Common myeloid progenitor, CD34-positive (primary cell): Measurements from ENCODE around the gene SOWAHD. TPM values are rescaled to one million over a fixed set of nuclear protein-coding genes. Genes with fewer than 3 reads are reported as not detected.

Experiments
- CTCF ChIA-PET: fragments of 350-600 bp; sonication (Branson Sonifier 250); formaldehyde crosslinking; loops from one replicate; lab custom pipeline; 2021; ENCODE audit warnings: antibody characterized with exemption; lab: Charles Lee
- POLR2A ChIA-PET: fragments of 350-600 bp; sonication (Branson Sonifier 250); formaldehyde crosslinking; loops from one replicate; lab custom pipeline; 2021; ENCODE audit warnings: antibody characterized with exemption; lab: Charles Lee
- DNase-seq, 3 donors: peaks; one replicate each; pipeline versions ENCODE4 v3.0.0 to v3.0.0-alpha.2; 2013
- H3K27ac ChIP-seq, 2 experiments: 1 replicate in 1 of 2; 2 replicates in 1 of 2; pipeline ENCODE4 v1.7.0; 2013; ENCODE audit warnings: inconsistent platforms in 2 of 2, low read length in 2 of 2, mild to moderate bottlenecking in 2 of 2, low read depth in 1 of 2, moderate library complexity in 1 of 2; ENCODE audit not compliant: severe bottlenecking in 2 of 2, insufficient read depth in 1 of 2, poor library complexity in 1 of 2
- H3K27me3 ChIP-seq, 5 experiments: replicated peaks in 2 of 5; 1 replicate in 3 of 5; 2 replicates in 2 of 5; pipeline versions ENCODE4 v1.6.1 to v1.7.0; 2013; ENCODE audit warnings: low read length in 4 of 5, mild to moderate bottlenecking in 2 of 5, moderate library complexity in 2 of 5, inconsistent platforms in 1 of 5; ENCODE audit not compliant: insufficient read depth in 5 of 5, control insufficient read depth in 4 of 5
- H3K36me3 ChIP-seq, 4 experiments: 1 replicate in 2 of 4; 2 replicates in 2 of 4; pipeline versions ENCODE4 v1.6.1 to v1.7.0; 2013; ENCODE audit warnings: low read length in 3 of 4, control low read depth in 1 of 4, mild to moderate bottlenecking in 1 of 4; ENCODE audit not compliant: control insufficient read depth in 4 of 4, insufficient read depth in 4 of 4
- H3K4me1 ChIP-seq, 4 experiments: 1 replicate in 3 of 4; 2 replicates in 1 of 4; pipeline versions ENCODE4 v1.6.1 to v1.7.1; 2013; ENCODE audit warnings: low read length in 3 of 4, mild to moderate bottlenecking in 3 of 4, control low read depth in 1 of 4, inconsistent platforms in 1 of 4, moderate library complexity in 1 of 4; ENCODE audit not compliant: control insufficient read depth in 4 of 4, insufficient read depth in 4 of 4; ENCODE audit errors: control extremely low read depth in 1 of 4
- H3K4me3 ChIP-seq, 7 experiments: 1 replicate in 4 of 7; 2 replicates in 3 of 7; pipeline versions ENCODE4 v1.5.1 to v1.7.0; 2013; ENCODE audit warnings: mild to moderate bottlenecking in 7 of 7, low read length in 6 of 7, moderate library complexity in 6 of 7, inconsistent platforms in 2 of 7, low read depth in 2 of 7, control low read depth in 1 of 7; ENCODE audit not compliant: insufficient read depth in 4 of 7, control insufficient read depth in 1 of 7; ENCODE audit errors: extremely low read depth in 1 of 7
- H3K9me3 ChIP-seq, 5 experiments: 1 replicate in 4 of 5; 2 replicates in 1 of 5; pipeline versions ENCODE4 v1.6.1 to v1.7.1; 2013; ENCODE audit warnings: low read length in 4 of 5, mild to moderate bottlenecking in 2 of 5, inconsistent platforms in 1 of 5, low read depth in 1 of 5, moderate library complexity in 1 of 5; ENCODE audit not compliant: control insufficient read depth in 4 of 5, insufficient read depth in 2 of 5; ENCODE audit errors: control extremely low read depth in 1 of 5
- WGBS: methylation state at CpG from one replicate; pipeline ENCODE4 v1.1.5; 2013; ENCODE audit not compliant: insufficient coverage; 5-methylcytosine and 5-hydroxymethylcytosine counted together
- polyA plus RNA-seq: library from polyadenylated mRNA; unstranded; fragments of 120-200 nt; gene quantifications from one replicate; pipeline ENCODE4 v1.2.1, GENCODE V29; 2013

SOWAHD gene
- polyA plus RNA-seq: 0.57 TPM

DNA sequence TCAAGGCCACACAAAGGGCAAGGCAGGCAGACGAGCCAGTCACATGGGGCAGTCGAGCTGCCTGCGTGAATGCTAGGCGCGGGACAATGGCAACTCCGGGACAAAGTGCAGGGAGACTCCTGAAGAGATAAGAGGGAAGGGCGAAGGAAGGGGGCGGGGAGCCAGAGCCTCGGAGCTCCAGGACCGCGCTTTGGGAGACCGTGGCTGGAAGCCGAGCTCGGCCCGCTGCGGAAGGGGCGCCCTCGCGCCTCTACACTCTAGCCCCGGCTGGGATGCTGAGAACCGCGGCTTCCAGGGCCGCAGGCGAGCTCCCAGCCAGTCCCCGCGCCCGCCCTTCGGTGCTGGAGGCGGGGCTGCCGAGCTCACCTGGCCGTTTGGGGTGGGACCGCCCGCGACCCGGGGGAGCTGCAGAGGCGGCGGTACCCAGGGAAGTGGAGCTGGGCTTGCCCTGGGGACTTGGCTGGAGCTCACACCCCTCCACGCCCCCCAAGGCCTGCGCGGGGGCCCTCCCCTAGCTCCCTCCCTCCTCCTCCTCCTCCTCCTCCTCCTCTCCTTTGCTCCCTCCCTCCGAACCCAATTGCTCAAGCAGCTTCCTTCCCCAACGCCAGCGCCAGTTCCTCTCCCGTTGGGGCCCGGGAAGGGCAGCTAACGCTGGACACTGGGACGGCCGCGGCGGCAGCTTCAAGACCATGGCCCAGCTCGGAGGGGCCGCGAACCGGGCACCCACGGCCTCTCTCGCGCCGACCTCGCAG is at the start of gene SOWAHD:
Gene SOWAHD, plus strand, starts transcription at position 610 of the 752 bp plus-strand sequence. Its CDS starts 80 bp downstream, at position 690.
- H3K27me3 ChIP-seq: peaks cover 0 to 33% (median 0%) of the 10 kb centered on the region in 5 experiments
- ChIA-PET CTCF (interaction anchor here (0.8 to 1.7 kb wide), 7 partner anchors 9 to 148 kb away, joined by 3 to 5 read pairs (median 3); no protein-coding TSS in a partner anchor), POLR2A (interaction anchor here (0.7 kb wide), 1 partner anchor 72 kb away, joined by 3 read pairs; no protein-coding TSS in a partner anchor)
- no peaks in the 10 kb centered on the region for H3K36me3 ChIP-seq
- 35% methylated on average over 40 of the region's 59 CpGs for WGBS
- no peak within 1 kb of the TSS for H3K27ac ChIP-seq
- peaks cover 0 to 48% (median 38%) of the 10 kb centered on the region in 4 experiments for H3K4me1 ChIP-seq
- no peaks in the 10 kb centered on the region for H3K9me3 ChIP-seq
- DNase-seq: no peak
- peak within 1 kb of the TSS; percentile 39 to 77 (median 61) for H3K4me3 ChIP-seq

GRCh38 chrX:119708936-119709335 is 49.5 kb upstream of the SOWAHD start:
- POLR2A ChIA-PET: no interaction called here
- no peaks in the 10 kb centered on the region for H3K9me3 ChIP-seq
- WGBS: 86% methylated on average over 1 of the region's 2 CpGs
- no peak overlapping the region for H3K4me3 ChIP-seq
- H3K36me3 ChIP-seq: no peaks in the 10 kb centered on the region
- no peaks in the 10 kb centered on the region for H3K27me3 ChIP-seq
- DNase-seq: no peak
- no peaks in the 10 kb centered on the region for H3K4me1 ChIP-seq
- no peak overlapping the region for H3K27ac ChIP-seq
- CTCF ChIA-PET: interaction anchor here (1.0 to 1.7 kb wide), 2 partner anchors 9 to 49 kb away, joined by 3 to 4 read pairs; partner anchors contain the start of gene SOWAHD

DNA sequence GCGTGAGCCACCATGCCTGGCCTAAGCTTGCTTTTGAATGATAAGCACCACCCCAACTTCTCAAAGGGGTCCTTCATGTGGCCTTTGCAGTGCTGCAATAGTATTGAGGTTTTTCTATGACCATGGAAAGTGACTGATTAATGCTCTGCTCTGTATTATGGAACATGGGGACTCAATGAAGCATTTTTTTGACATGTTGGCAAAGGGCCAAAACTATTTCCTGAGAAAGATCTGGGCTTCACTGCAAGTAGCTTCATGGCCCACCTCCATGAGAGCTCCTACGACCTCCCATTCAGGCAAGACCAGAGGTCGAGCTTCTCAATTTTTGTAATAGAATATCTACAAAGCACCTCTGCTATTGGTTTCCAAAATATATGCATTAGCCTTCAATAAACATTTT is 48.8 kb upstream of the SOWAHD start:
- Histone ChIP-seq H3K4me1 (no peaks in the 10 kb centered on the region), H3K9me3 (no peaks in the 10 kb centered on the region), H3K4me3 (no peak overlapping the region), H3K36me3 (no peaks in the 10 kb centered on the region), H3K27ac (no peak overlapping the region), H3K27me3 (no peaks in the 10 kb centered on the region)
- ChIA-PET CTCF (interaction anchor here (0.8 to 1.7 kb wide), 4 partner anchors 9 to 48 kb away, joined by 3 to 5 read pairs (median 4); partner anchors contain the start of gene SOWAHD), POLR2A (no interaction called here)
- DNase-seq: no peak
- WGBS: 94% methylated on average over 3 of the region's 3 CpGs

- Histone ChIP-seq H3K9me3 (no peaks in the 10 kb centered on the region), H3K27me3 (no peaks in the 10 kb centered on the region), H3K27ac (no peak overlapping the region), H3K36me3 (no peaks in the 10 kb centered on the region), H3K4me1 (no peaks in the 10 kb centered on the region), H3K4me3 (no peak overlapping the region)
- ChIA-PET POLR2A (no interaction called here), CTCF (no interaction called here)
- no peak for DNase-seq
- WGBS: 89% methylated on average over 3 of the region's 6 CpGs
Observed at GRCh38 chrX:119721487-119721886, 36.9 kb upstream of the SOWAHD start.

DNA sequence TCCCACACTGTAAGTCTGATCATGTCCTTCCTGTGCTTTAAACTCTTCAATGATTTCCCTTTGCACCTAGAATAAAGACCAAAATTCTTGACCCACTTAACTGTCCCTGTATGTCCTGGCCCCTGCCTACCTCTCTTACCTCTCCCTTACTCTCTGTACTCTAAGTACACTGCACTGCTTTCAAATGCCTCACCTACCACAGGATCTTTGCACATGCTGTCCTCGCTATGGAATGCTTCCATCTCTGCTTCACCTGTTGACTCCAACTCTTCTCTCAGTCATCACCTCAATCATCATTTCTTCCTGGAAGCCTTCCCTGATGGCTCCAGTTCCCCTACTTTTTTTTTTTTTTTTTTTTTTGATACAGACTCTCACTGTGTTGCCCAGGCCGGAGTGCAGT is 36.5 kb upstream of the SOWAHD start:
- ChIA-PET CTCF (no interaction called here), POLR2A (no interaction called here)
- H3K27ac ChIP-seq: no peak overlapping the region
- no peak for DNase-seq
- H3K36me3 ChIP-seq: no peaks in the 10 kb centered on the region
- H3K4me3 ChIP-seq: no peak overlapping the region
- peaks cover 0 to 1% (median 0%) of the 10 kb centered on the region in 4 experiments for H3K4me1 ChIP-seq
- no peaks in the 10 kb centered on the region for H3K27me3 ChIP-seq
- no peaks in the 10 kb centered on the region for H3K9me3 ChIP-seq
- WGBS: 93% methylated on average over 1 of the region's 2 CpGs

GRCh38 chrX:119726900-119727555 is 31.4 kb upstream of the SOWAHD start:
- no peak overlapping the region for H3K27ac ChIP-seq
- 72% methylated on average over 6 of the region's 7 CpGs for WGBS
- peak in 2 of 3 donors; percentile 10 to 33 for DNase-seq
- H3K4me1 ChIP-seq: peaks cover 0 to 4% (median 0%) of the 10 kb centered on the region in 4 experiments
- no peaks in the 10 kb centered on the region for H3K9me3 ChIP-seq
- H3K4me3 ChIP-seq: no peak overlapping the region
- no peaks in the 10 kb centered on the region for H3K27me3 ChIP-seq
- CTCF ChIA-PET: interaction anchor here (0.9 to 1.5 kb wide), 4 partner anchors 24 to 103 kb away, joined by 3 to 4 read pairs (median 3); partner anchors contain the start of gene SEPTIN6
- no peaks in the 10 kb centered on the region for H3K36me3 ChIP-seq
- POLR2A ChIA-PET: no interaction called here
